HG02852 (cell line): ENCODE results near the gene CADPS.

Experiments used
- ATAC-seq: cut with Tn5 transposase; IDR thresholded peaks from one replicate; pipeline ENCODE4 v1.9.1; 2021; ENCODE audit warnings: mild to moderate bottlenecking, moderate library complexity; ENCODE audit not compliant: unreplicated experiment

The CADPS gene

DNA sequence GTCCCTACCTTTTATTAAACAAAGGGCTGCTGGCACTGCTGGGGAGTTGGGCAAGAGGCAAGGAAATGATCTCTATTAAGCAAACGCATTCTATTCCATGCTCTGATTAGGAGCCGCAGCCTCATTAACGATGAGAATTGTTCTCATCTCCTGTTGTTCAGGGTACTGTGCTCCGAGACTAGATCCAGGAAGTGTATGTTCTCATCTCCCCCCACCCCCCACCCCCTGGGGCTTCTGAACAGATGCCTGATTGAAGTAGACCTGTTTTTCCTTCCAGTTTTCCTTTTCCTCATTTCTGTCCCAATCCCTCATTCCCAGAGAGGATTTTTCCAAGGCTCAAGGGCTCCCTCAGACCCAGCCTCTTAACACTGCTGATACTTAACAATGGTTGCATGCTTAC is 420.3 kb downstream of the CADPS start:
- no peak for ATAC-seq

DNA sequence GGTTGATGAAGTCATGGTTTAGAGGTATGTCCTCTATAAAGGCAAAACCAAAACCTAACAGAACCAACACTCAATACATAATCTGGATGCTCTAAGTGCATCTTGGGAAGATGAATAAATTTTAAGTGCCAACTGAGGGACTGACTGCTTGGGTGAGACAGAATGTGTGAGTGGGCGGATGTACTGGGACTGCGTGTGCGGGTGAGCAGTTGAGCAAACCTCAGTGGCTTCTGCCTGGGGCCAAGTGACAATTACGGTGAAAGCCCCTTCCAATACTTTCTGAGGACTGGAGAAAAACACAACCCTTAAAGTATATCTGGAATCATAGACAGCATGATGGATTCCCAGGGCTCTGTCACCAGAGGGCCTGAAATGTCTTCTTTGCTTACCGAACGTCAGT is 421.8 kb downstream of the CADPS start:
- no peak for ATAC-seq

DNA sequence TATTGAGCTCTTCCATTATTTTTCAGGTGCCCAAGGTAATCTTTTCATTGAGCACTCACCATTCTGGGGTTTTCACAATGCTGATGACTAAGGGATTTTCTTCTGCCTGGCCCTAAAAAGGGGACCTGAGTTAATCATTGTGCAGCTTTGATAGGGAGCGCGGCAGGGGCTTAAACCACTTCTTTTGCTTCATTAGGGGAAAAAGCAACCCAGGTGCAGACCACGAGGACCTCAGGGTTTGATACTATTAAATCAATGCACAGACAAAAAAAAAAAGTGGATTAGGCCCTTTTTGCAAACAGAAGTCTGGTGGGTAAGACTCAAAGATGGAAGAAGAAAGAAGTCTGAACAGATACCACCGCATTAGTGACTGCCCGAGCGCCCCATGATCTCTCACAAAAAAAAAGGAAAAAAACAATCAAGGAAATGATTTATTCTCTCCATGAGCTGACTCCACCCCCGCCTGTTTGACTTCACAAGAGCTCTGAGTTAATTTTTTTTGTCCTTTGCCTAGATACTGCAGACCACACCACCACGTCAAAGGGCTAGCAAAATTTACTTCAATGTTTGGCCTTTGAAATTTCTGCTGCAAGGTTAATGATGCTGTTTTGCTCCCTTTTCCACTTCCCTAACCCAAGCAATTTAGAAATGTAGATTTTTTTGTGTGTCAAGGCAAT is 423.9 kb downstream of the CADPS start:
- ATAC-seq, result no peak

DNA sequence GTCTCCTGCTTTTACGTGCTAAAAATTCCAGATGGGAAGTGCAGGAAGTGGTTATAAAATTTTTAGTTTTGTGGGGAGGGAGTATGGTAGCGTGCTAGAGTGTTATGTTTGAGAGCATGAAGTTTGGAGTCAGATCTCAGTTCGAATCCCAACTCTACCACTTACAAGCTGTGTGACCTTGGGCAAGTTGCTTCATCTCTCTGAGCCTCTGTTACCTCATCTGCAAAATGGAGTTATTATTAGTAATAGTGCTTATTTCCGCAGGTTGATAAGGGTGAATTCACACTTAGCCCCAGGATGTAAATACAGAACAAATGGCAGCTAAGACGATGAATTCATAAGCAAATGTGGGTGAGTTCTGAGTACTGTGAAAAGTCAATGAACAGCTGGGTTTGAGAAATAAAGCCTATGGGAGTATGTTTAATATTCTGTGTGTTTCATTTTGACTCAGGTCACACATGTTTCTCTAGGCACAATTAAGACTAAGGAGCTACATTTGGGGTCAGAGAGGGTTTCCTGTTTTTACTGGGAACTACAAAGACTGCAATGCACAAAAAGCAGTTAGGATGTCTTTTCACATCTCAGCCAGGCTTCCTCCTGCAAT is 428.8 kb downstream of the CADPS start:
- ATAC-seq, result peak; percentile 55

DNA sequence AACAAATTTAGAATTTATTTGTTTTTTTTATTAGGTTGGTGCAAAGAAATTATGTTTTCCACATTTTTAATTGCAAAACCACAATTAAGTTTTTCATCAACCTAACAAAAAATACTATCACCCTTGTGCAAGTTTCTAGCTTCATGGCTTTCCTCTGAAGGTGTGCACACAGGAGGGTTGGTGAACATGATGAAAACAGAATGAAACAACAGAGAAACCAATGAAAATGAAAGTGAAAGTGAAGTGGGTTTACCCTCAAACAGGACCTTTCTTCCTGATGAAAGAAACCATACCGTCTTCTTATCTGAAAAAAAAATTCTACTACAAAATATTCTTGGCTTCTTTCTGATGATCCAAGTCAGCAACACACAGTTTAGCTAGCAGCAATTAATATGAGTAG is 429.9 kb downstream of the CADPS start:
- no peak for ATAC-seq

DNA sequence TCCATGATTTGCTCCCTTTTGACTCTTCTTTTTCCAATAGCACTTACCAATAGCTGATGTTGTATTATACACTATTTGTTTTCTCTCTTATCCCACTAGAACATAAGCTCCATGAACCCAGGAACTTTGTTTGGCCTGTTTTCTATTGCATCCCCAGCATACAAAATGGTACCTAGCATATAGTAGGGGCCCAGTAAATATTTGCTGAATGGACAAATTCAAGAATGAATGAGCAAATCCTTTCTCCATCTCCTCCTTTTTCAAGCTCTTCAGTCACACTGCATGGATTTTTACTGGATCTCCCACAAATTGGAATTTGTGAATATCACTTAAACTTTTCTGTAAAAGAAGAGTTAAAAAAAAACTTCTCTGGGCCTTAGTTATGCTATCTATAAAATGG is 435.2 kb downstream of the CADPS start:
- ATAC-seq, result no peak

DNA sequence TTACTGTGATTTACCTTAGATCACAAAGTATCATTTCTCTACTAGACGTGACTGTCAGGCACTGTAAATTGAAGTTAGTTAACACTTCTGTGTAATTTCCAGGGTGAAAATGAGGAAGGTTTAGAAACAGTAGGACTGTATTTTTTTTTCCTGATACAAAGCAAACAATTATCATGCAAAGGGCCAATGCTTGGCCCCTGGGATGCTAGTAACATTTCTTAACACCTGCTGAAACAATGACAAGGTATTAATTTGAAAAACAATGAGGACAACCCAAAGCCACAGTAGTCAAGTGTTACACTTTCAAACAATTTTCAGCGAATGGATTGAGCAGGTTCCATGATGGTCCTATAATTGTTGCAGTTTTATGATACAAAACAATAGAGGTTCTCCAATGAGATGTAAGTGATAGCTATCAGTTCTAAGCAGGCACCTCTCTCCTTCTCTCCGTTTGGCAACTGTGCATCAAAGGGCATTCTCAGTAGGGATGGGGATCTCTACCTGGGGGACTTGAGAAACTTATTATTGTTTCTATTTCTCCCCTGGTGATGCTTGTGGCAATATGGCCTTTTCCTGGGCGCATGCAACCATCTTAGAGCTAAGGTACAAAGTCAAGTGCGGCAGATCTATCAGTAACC is 435.9 kb downstream of the CADPS start:
- ATAC-seq, result no peak

DNA sequence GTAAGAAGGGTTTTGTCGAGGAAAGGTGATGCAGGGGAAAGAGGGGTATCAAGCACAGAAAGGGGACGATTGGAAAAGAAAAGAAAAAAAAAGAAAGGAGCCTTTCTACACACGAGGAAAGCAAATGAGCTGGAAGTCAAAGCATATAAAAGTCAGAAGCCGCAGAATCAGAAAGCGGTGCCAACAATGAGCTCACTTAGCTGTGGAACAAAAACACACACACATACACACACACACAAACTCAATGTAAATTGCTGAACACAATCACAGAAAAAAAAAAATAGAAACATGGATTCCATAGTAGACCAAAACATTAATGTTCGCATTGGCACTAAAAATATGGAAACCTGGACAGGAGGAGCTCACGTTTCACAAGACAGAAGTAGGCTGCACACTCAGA is 438.4 kb downstream of the CADPS start:
- ATAC-seq, result no peak

DNA sequence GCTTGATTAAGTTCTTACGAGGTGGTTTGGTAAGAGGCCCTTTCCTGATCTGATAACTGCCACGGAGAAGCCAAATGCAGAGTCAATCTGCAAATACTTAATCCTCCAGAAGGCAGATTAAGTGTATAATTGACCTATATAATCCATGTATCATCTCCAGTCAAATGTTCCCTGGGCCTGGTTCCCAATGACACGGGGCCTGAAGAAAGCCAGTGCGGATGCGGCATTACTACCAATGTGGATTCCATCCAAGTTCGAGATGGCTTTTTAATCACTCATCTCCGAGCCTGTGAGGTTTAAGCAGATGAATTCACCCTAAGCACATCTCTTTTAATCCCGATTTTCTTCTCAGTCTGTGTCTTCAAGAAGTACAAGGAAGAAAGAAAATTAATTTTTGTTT is 441.8 kb downstream of the CADPS start:
- no peak for ATAC-seq

DNA sequence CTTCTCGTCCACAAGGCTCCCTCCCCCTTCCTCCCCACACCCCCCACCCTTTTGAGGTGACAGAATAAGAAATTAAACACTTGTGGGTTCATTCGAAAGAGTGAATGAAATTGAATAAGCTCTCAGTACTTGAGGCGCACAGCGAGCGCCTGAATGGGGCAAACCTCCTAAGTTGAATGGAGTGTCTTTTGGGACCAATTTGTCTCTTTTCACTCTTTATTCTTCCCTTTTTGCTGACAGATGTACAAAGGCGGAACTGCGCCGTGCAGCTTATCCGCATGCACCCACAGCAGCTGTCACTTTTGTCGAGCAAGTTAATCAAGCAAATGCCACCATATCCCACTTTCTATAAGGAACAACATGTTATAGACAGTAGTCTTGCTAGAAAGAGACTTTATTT is 454.0 kb downstream of the CADPS start:
- ATAC-seq, result no peak

DNA sequence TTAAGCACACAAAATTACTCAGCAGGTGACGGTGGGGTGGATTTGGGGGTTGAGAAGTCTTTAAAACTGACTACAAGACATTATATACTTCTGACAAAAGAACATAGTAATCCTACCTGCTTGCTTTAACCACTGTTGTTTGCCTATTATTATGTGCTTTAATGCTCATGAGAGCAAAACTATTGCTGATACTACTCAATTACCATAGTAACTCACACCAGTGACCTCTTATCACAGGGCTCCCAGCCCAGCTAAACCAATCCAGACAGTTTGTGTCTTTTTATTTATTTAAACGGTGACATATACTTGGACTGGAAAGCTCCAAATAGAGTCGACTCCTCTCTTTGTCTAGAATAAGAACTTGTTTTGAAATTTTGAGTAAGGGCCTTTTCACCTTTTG is 459.1 kb downstream of the CADPS start:
- no peak for ATAC-seq

DNA sequence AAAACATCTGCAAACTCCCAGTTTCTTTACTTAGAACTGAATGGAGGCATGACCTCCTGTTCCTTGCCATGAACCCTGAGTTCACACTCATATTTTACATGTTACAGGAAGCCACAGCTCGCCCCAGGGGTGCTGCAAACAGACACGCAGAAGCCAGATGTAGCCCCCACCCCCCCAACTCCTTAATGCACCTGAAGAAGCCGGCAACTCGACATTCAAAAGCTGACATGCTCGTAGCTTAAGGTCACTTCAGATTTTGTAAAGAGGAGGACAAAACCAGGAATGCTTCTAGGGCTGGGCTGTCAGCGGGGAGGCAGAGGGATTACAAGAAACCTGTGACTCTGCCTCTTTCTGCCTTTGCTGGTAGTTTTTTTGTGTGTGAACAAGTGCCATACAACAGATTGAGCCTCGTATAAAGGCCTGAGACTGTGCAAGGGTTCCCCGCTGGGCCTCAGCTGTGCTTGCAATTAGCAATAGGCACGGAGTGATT is 459.9 kb downstream of the CADPS start:
- no peak for ATAC-seq

DNA sequence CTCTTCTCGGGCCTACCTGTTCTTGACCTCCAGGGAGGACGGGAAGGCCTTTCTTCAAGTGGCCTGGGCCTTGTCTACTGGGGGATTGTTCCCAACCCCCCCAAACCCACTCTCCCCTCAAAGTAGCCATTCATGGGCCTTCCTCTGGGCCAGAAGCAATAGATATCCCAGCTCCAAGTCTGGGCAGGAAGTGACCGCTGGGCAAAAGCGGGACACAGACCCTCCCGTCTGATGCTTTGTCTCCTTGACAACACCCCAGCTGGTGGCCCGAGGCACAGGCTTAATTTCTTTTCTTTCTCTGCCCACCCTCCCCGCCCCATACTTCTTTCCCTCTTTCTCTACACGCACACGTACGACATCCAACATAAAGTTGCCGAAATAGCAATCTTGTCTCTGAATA is 460.4 kb downstream of the CADPS start:
- no peak for ATAC-seq

DNA sequence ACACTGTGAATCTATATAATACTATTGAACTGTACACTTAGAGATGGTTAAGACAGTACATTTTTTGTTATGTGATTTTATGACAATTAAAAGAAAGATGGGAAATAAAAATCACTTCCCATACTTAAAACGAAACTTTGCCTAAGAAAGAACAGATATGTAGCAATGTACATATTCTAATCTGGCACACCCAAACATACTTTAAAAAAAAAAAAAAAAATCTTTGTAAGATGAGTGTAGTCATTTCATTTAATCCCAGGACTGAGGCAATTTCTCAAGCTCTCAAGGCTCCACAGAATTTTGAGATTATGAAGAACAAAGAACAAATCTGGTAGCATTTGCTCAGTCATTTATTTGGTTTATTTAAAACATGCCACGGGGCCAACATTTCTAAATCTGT is 461.5 kb downstream of the CADPS start:
- no peak for ATAC-seq

DNA sequence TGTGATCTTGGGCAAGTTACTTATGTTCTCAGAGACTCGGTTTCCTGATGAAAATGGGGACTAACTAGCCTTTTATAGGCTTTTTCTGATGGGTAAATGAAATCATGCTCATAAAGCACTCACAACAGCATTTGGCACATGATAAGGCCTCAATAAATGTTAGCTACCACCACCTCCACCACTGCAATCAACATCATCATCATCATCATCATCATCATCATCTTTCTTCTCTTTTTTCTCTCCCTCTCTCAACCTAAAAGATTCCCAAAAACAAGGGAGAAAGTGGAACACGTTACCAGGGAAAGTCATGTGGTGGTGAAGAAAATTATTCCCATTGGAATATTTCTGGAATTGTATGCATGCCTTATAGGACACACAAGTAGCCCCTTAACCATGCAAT is 468.3 kb downstream of the CADPS start:
- ATAC-seq, result no peak

DNA sequence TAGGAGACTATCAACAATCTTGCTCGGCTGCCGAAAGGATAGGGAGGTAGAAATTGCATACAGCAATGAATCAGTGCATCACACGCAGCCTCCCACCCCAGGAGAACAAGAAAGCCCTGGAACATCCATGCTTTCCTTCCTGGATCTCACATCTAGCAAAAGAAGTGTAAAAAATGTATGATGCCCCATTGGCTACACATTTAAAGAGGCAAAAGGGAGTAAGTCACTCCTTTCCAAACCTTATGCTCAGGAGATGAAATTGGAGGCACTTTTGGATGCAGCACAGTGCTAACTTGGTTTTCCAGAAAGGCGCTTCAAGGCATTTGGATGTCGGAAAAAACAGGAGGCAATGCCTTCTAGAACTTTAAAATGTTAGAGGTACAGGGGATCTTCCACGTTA is 469.6 kb downstream of the CADPS start:
- no peak for ATAC-seq

DNA sequence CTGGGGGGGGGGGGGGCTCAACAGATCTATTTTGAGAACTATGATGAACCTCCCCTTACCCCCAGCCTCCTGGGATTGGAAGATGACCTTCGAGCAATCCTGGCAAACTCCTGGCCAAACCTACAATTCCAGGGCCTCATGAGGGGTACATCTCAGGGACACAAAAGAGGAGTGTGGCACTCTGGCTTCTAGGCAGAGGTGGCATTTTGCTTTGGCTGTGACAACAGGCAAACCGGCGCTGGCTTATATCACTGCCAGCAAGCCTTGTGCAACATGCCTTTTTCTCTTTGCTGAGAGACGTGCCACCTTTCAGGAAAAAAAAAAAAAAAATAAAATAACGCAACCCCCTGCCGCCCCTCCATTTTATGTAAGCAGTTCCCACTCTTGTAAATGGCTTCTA is 470.1 kb downstream of the CADPS start:
- no peak for ATAC-seq

DNA sequence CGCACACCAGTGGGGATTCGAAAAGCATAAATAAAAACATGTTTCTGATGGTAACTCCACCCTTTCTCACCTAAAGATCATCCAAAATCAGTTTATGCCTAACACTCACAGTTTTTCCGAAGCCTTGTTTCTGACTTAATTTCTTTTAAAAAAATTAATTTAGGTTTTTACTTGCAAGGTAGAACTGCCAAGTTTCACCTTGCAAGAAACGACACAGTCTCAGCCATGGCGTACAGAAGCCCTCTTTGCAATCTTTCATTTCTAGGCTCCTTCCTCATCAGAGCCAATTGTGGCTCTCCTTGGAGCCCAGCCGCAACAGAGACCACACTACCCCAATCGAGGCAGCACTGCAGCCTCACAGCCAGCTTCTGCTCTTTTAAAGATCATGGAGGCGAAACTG is 470.9 kb downstream of the CADPS start:
- ATAC-seq, result no peak

DNA sequence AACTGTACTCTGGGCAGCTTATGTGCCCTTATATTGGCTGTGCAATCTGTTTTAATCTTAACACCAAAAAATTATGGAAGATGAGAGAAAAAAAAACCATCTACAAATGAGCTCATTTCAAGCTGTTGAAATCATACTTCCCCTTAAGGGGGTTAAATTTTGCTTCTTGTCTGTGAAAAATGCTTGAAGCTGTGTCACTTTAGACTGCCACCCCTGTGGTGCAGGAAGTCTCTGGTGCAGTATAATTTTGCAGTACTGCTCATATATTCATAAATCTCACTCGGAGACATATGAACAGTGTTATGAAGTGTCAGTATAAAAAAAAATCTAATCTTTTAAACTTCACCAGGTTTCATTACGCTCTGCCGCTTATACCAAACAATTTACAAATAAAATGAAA is 471.5 kb downstream of the CADPS start:
- no peak for ATAC-seq

DNA sequence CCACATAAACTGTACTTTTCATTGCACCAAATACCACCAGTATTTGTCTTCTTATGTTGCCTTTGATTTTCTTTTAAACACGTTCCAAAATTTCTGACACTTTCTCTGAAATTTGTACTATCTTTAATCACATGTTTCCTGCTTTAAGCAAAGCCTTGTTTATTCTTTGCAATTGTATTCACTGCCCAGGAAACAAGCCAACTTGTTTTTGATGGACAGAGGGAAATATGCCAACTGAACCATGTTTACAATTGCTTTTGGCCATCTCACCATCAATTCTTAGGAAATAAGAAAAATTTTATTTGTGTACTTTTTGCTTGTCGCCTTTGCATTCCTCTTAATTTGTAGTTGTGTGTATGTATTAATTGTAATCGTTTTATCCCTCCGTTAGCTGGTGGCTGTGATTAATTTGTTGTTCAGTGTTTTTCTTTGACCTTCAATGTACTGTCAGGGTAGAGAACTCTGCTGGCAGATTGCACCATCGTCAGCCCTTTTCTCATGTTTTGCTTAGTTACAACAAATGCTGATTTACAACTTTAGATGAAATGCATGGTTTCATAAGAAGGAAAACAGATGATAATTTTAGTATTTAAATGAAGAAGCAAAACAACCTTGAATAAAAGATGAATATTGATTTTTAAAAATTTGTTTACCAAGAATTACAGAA is 482.5 kb downstream of the CADPS start:
- ATAC-seq, result no peak

DNA sequence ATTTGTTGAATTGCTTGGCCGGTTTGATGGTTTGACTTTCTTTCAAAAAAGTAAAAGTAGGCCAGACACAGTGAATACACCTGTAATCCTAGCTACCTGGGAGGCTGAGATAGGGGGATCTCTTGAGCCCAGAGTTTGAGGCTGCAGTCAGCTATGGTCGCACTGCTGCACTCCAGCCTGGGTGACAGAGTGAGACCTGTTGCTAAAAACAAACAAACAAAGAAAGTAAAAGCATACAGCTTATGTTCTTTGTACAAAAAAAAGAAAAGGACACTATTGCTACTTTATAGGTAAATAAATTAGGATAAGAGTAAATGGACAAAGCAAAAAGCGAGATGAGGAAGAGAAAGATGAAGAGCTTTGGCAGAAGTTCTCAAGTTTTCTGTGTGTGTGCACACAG is 488.0 kb downstream of the CADPS start:
- no peak for ATAC-seq

DNA sequence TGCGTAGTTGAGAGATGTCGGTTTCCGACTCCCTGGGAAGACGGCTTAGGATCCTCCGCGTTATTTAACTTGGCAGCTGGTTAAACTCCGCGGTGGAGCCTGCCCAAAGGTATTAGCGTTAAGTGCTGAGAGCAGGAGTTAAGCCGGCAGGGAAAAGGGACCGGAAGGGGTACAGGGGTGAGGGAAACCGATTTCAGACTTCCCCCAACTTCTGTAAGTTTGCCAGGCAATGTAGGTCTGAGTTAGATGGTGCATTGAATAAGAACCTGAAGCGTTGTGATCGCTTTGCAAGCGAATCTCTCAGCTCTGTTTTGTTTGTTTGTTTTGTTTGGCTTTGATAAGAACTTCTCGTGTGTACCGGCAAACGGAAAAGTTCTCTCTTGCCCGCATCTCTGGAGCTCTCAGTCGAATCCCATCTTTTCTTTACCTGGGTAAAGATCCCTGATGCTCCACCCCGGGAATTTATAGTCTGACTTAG is 495.9 kb downstream of the CADPS start:
- no peak for ATAC-seq
